Measurements from ENCODE around the gene GLRX2. TPM values are rescaled to one million over a fixed set of nuclear protein-coding genes. Genes with fewer than 3 reads are reported as not detected.

GLRX2 gene
- total and polyA plus RNA-seq, 4 donors = 3.1 to 25.8 (median 7.8) TPM

GRCh38 chr1:193144361-193144938 lies 39.2 kb upstream of the GLRX2 start:
- no peaks in the 10 kb centered on the region for H3K27me3 ChIP-seq (ENCODE audit: control insufficient read depth in 4 of 4, insufficient read depth in 4 of 4, low read length in 3 of 4)
- peaks cover 7 to 36% (median 26%) of the 10 kb centered on the region in 4 donors for H3K36me3 ChIP-seq (ENCODE audit: control insufficient read depth in 4 of 4, insufficient read depth in 3 of 4, low read depth in 1 of 4, low read length in 3 of 4)
- no peak overlapping the region for H3K4me3 ChIP-seq (ENCODE audit: low read depth in 1 of 3, low read length in 3 of 3)
- H3K4me1 ChIP-seq (ENCODE audit: control insufficient read depth in 4 of 4, insufficient read depth in 4 of 4, low read length in 3 of 4) = no peaks in the 10 kb centered on the region
- no peak overlapping the region for H3K27ac ChIP-seq (ENCODE audit: low read depth in 1 of 2, low read length in 2 of 2)
- WGBS = 92% methylated on average over 5 of the region's 5 CpGs
- DNase-seq (ENCODE audit: low spot score) = no peak
- H3K9me3 ChIP-seq (ENCODE audit: control insufficient read depth in 4 of 4, low read length in 3 of 4) = no peaks in the 10 kb centered on the region
- TF ChIP-seq HNF4G (IDR thresholded peaks at IDR 0.05) = no peak
- no peak for TF ChIP-seq FOXA2 (IDR thresholded peaks at IDR 0.05)
- no peak for TF ChIP-seq CTCF (IDR thresholded peaks at IDR 0.05; ENCODE audit: low read depth, low read length, missing input control)
- no peak overlapping the region for H3K9ac ChIP-seq (ENCODE audit: low read depth in 1 of 2, low read length in 2 of 2)

DNA sequence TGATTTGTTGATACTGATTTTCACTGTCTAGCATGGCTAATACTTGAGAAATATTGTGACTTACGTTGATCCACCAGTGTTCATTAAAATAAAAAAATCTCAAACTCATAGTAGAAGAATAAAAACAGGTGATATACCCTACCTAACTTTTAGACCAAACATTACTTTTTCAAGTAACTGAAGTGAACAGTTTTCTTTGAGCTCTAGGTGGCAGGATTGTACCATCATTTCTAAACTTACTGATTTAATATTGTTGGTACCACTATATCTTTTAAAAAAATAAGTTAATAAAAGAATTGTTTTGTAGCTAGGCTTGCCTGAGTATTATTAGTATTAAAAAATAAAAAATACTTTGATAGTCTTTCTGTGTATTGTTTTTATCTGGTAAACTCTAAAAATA lies 38.1 kb upstream of the GLRX2 start:
- TF ChIP-seq CTCF (IDR thresholded peaks at IDR 0.05; ENCODE audit: low read depth, low read length, missing input control) (peak; percentile 9), RAD21 (IDR thresholded peaks at IDR 0.05) (peak; percentile 59 to 66), TAF1 (conservative IDR thresholded peaks at IDR 0.05) (no peak), JUND (IDR thresholded peaks at IDR 0.05) (no peak)
- H3K36me3 ChIP-seq (ENCODE audit: control insufficient read depth in 4 of 4, insufficient read depth in 3 of 4, low read depth in 1 of 4, low read length in 3 of 4) = peaks cover 7 to 33% (median 25%) of the 10 kb centered on the region in 4 donors
- whole genome bisulfite sequencing = 77% methylated on average over 1 of the region's 1 CpG

GRCh38 chr1:193142409-193142808 lies 37.2 kb upstream of the GLRX2 start:
- Histone ChIP-seq H3K4me1 (ENCODE audit: control insufficient read depth in 4 of 4, insufficient read depth in 4 of 4, low read length in 3 of 4) (no peaks in the 10 kb centered on the region), H3K9ac (ENCODE audit: low read depth in 1 of 2, low read length in 2 of 2) (no peak overlapping the region), H3K9me3 (ENCODE audit: control insufficient read depth in 4 of 4, low read length in 3 of 4) (no peaks in the 10 kb centered on the region), H3K4me3 (ENCODE audit: low read depth in 1 of 3, low read length in 3 of 3) (no peak overlapping the region), H3K36me3 (ENCODE audit: control insufficient read depth in 4 of 4, insufficient read depth in 3 of 4, low read depth in 1 of 4, low read length in 3 of 4) (peaks cover 6 to 31% (median 22%) of the 10 kb centered on the region in 4 donors), H3K27ac (ENCODE audit: low read depth in 1 of 2, low read length in 2 of 2) (no peak overlapping the region), H3K27me3 (ENCODE audit: control insufficient read depth in 4 of 4, insufficient read depth in 4 of 4, low read length in 3 of 4) (no peaks in the 10 kb centered on the region)
- WGBS = 82% methylated on average over 2 of the region's 2 CpGs
- DNase-seq (ENCODE audit: low spot score) = no peak
- no peak for TF ChIP-seq FOXA2 (IDR thresholded peaks at IDR 0.05)
- no peak for TF ChIP-seq NR2F2 (IDR thresholded peaks at IDR 0.05)
- TF ChIP-seq HNF4G (IDR thresholded peaks at IDR 0.05) = no peak
- no peak for TF ChIP-seq RXRA (IDR thresholded peaks at IDR 0.05)
- TF ChIP-seq FOXA1 (IDR thresholded peaks at IDR 0.05) = no peak
- TF ChIP-seq ATF3 (IDR thresholded peaks at IDR 0.05) = no peak
- TF ChIP-seq EGR1 (IDR thresholded peaks at IDR 0.05; ENCODE audit: low read depth in 2 of 2) = no peak
- TF ChIP-seq ZBTB33 (IDR thresholded peaks at IDR 0.05) = no peak
- TF ChIP-seq GABPA (IDR thresholded peaks at IDR 0.05 in 1 of 2, conservative IDR thresholded peaks at IDR 0.05 in 1 of 2) = no peak
- TF ChIP-seq TAF1 (conservative IDR thresholded peaks at IDR 0.05) = no peak
- TF ChIP-seq SP1 (IDR thresholded peaks at IDR 0.05) = no peak
- TF ChIP-seq, protein P1, sequence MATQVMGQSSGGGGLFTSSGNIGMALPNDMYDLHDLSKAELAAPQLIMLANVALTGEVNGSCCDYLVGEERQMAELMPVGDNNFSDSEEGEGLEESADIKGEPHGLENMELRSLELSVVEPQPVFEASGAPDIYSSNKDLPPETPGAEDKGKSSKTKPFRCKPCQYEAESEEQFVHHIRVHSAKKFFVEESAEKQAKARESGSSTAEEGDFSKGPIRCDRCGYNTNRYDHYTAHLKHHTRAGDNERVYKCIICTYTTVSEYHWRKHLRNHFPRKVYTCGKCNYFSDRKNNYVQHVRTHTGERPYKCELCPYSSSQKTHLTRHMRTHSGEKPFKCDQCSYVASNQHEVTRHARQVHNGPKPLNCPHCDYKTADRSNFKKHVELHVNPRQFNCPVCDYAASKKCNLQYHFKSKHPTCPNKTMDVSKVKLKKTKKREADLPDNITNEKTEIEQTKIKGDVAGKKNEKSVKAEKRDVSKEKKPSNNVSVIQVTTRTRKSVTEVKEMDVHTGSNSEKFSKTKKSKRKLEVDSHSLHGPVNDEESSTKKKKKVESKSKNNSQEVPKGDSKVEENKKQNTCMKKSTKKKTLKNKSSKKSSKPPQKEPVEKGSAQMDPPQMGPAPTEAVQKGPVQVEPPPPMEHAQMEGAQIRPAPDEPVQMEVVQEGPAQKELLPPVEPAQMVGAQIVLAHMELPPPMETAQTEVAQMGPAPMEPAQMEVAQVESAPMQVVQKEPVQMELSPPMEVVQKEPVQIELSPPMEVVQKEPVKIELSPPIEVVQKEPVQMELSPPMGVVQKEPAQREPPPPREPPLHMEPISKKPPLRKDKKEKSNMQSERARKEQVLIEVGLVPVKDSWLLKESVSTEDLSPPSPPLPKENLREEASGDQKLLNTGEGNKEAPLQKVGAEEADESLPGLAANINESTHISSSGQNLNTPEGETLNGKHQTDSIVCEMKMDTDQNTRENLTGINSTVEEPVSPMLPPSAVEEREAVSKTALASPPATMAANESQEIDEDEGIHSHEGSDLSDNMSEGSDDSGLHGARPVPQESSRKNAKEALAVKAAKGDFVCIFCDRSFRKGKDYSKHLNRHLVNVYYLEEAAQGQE (IDR thresholded peaks at IDR 0.05) = no peak

More for the DNA sequence above, 38.1 kb upstream of the GLRX2 start:
- DNase-seq (ENCODE audit: low spot score) = no peak
- H3K9me3 ChIP-seq (ENCODE audit: control insufficient read depth in 4 of 4, low read length in 3 of 4) = no peaks in the 10 kb centered on the region
- no peak overlapping the region for H3K4me3 ChIP-seq (ENCODE audit: low read depth in 1 of 3, low read length in 3 of 3)
- no peaks in the 10 kb centered on the region for H3K4me1 ChIP-seq (ENCODE audit: control insufficient read depth in 4 of 4, insufficient read depth in 4 of 4, low read length in 3 of 4)
- H3K27me3 ChIP-seq (ENCODE audit: control insufficient read depth in 4 of 4, insufficient read depth in 4 of 4, low read length in 3 of 4) = no peaks in the 10 kb centered on the region
- H3K27ac ChIP-seq (ENCODE audit: low read depth in 1 of 2, low read length in 2 of 2) = no peak overlapping the region
- no peak overlapping the region for H3K9ac ChIP-seq (ENCODE audit: low read depth in 1 of 2, low read length in 2 of 2)

Measured in liver (tissue), 9 donors.